Kidney tubule cell (primary cell): ENCODE results near the gene KRT40.

Experiments used
- DNase-seq: peaks from one replicate; pipeline ENCODE4 v3.0.0-alpha.2; 2018; ENCODE audit warnings: low spot score

The KRT40 gene

DNA sequence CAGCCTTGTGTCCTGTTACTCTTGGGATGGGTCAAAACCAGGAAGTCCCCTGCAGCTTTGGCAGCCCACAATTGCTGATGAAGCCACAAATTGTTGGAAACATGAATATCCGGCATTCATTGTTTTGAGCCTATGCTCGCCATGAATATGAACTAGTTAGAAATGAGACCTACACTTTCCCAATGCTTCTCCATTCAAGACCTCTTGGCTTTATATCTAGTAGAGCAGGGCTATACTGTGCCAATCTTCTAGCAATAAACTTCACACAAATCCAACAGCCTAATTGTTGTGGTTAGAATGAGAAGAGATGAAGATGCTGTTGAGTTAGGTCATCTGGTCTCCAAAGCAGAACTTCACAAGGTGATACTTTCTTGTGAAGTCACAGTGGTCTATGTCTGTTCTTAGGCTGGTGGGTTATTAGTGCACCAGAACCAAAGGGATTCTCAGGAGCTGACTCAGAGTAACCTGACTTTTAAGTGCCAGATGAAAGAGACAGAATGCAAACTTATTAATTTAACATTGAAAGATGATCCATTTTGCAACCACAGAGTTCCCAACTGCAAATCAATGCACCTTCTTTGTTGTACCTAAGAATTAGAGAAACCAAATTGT, 33.0 kb downstream of the KRT40 start:
- peak; percentile 76 for DNase-seq

DNA sequence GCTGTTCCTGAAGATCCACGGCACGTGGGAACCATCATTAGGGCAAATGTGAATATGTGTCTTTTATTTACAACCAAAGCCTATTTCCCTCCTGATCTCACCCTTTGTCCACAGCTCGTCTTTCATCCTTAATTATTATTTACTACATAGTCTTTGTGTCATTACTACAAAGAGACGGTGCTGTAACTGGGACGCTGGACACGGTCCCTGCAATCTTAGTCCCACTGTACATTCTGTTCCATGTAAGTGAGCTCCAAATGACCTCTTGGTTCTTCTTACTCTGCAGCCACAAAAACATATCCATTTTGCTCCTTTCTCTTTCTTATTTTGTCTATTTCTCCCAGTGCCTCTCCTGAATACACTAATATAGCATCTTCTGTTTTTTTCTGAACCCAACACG, 34.0 kb downstream of the KRT40 start:
- no peak for DNase-seq

DNA sequence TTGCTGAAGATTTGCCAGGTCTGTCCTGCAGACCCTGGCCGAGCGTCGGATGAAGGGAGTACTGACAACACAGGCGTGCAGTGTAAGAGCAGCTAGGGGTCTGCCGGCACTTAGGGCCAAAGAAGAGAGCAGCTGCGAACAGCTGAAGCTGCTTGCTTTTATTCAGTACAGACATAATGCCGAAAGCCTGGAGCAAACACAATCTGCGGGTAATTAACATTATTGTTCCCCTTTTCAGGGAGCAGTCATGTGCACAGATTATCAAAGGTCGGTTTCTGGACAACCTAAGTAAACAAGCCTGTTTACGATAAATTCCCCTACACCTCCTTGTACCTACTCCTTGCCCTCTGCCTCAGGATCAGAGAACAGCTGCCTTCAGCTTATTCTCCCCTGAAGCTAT, 34.7 kb downstream of the KRT40 start:
- no peak for DNase-seq

DNA sequence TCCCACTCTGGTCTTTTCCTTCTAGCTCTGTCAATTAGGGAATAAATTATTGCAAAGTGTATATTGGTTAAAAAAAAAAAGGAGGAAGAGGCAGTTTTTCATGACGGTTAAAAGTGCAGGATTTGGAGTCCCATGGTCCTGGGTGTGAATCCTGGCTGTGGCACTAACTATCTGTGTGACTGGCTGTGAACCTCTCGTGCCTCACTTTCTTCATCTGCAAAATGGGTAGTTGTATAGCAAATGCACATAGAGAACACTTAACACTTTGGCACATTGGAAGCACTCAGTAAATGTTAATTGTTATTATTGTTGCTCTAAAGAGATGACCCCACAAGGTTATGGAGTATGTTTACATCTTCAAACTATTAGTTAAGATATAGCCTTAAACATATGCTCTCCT, 36.2 kb downstream of the KRT40 start:
- DNase-seq, result no peak

DNA sequence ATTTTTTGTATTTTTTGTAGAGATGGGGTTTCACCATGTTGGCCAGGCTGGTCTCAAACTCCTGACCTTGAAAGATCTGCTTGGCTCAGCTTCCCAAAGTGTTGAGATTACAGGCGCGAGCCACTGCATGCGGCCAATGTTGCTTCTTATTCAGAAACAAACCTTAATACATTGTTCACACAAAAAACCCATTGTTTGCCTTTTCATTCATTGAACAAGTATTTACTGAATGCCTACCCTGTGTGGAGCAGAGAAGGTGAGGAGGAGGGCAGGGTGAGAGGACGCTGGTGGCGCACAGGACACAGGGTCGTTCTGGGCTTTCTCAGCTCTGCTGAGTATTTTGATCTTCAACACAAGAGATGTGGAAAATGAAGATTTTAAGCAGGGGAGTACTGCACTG, 38.7 kb downstream of the KRT40 start:
- no peak for DNase-seq

DNA sequence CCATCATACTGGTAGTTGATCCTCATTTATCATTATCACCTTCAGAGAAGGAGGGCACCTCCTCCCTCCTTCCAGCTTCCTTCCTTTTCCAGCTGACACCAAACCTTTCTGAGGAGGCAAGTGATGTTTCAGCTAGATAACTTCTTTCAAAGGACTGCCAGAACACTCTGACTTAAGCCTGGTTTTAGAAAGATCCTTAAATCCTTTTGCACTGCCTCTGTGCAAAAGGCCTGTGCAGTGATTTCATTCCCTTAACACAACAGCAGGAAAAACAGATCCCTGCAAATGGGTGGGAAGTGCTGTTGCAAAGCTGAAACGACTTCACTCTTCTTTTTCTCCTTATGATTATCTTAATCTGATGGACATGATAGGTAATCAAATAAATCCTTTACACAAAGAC, 39.6 kb downstream of the KRT40 start:
- DNase-seq, result no peak

DNA sequence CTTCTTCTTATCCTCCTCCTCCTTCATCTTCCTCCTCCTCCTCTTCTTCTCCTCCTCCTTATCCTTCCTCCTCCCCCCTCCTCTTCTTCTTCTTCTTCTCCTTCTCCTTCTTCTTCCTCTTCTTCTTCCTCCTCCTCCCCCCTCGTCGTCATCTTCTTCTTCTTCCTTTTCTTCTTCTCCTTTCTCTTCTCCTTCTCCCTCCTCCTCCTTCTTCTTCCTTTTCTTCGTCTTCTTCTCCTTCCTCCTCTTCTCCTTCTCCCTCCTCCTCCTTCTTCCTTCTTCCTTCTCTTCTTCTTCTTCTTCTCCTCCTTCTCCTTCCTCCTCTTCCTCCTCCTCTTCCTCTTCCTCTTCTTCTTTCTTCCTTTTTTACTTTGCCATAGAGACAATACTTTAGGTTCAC, 41.6 kb downstream of the KRT40 start:
- no peak for DNase-seq

DNA sequence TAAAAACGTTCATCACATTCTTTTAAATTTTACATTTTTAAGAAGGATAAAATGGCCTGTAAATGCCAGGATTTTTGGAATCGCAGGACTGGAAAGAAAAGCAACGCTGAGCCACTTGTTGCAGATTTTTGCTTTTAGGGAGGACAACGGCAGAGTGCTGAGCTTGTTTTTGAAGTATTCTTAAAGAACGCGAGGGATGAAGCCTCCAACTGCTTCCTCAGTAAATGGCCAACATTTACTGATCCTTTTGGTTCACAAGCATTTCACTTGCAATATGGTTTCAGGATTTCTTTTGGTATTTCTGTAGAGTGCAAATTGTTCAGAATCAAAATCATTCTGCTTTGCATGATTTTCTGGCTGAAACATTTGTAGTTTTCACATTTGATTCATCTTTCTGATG, 43.9 kb downstream of the KRT40 start:
- no peak for DNase-seq

DNA sequence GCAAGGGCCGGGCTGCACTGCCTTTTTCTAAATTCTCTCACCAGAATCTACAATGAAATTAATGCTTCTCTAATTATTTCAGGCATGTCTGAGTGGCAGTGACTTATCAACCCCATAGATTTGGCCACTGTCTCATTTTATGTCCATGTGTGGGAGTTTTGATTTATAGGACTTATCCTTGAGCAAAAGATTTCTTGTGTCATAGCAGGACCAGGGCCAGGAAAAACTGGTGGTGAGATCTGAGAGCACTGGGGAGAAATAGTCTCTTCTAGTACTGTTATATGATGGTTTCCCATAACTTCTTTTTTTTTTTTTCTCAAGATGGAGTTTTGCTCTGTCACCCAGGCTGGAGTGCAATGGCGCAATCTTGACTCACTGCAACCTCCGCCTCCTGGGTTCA, 45.1 kb downstream of the KRT40 start:
- DNase-seq, result no peak

DNA sequence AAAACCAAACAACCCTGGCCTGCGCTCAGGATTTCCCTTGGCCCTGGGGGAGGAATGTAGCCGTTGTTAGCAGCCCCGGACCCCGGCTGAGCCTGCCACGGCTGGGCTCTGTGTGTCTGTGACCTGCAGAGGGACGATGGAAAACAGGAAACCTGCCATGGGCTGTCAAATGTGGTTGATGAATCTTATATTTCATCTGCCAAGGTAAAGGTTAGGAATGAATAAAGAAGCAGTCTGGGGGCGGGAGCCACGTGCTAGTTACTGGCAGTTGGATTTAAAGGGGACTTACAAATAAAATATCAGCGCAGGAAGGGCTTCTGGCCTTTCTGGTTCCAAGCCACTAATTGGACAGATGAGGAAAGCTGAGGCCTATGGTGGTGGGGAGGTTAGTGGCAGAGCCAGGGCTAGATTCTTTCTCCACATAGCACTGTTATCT, 46.7 kb downstream of the KRT40 start, which contains the start of gene KRT23:
TSS of gene KRT23 (minus strand) at position 263 of the 436 bp plus-strand sequence. CDS start 1,043 bp downstream, outside the sequence.
- DNase-seq, result peak; percentile 61

DNA sequence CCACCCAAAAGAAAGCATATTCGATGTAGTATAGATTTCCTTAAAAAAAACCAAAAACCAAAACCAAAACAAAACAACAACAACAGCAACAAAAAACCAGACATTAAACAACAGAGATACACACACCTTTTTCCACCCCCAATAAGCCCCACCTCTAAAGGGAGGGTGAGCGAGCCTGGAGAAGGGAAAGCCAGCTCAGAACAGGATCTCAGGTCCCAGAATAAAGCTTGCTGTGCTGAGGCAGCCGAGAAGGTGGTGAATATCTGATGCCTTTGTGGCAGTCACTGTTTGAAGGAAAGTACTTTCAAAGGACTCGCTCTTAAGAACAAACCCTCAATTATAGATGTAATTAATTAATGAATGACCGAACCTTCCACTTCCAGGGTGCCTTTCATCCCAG, 47.1 kb downstream of the KRT40 start:
- peak; percentile 50 for DNase-seq

DNA sequence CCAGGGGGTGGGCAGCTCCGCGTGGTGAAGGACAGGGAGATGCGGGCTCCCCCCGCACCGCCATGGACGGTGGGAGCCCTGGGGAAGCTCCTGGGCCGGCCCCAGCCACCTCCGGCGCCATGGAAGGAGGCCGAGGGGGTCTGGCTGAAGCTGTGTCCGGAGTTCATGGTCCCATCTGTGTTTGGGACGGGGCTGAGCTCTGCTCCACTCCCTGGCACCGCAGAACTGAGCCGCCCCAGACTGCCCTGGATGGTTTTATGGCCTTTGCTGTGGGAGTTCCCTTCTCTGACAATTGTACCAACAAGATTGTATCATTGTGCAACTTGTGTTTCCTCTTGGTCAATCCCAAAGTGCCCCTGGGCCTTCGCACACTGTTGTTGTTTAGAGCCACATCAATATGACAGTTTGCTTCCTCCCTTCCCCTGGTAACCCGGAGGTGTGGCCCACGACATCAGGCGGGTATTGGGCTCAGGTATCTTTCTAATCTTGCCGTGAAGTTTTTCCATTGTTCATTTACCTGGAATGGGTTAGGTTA, 47.6 kb downstream of the KRT40 start:
- DNase-seq, result peak; percentile 29

DNA sequence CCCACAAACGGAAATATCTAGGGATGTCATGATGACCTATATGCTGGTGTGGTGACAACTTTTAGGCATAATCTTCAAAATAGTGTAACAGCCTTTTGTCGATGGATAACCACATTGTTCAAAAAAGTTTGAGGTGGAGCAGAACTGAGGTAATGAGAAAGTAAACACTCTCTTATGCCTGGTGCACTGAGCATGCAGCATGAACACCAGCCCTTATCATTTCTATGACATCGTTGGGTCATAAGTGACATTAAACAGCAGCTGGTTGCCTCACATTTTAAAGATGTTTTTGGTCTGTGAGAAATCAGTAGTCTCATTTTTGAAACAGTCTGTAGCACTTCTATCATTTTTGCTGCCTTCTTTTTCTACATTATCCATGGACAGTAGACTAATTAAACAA, 48.5 kb downstream of the KRT40 start:
- peak; percentile 39 for DNase-seq

DNA sequence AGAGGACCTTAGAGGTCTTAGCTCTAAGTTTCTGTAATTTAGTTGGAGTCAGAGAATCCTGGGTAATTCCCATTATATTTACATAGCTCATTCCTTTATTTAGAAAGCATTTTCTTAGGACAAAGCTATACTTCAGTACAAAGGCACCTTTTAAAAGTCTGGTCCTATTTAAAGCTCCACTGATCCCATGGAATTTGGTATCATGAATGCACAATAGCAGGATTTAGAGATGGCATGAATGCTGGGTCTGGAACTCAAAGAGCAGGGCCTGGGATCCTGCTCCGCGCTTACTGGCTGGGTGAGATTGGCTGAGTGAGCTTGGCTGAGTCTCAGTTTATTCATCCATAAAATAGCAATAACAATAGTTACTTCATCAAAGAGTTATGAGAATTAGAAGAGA, 51.5 kb downstream of the KRT40 start:
- peak; percentile 97 for DNase-seq

DNA sequence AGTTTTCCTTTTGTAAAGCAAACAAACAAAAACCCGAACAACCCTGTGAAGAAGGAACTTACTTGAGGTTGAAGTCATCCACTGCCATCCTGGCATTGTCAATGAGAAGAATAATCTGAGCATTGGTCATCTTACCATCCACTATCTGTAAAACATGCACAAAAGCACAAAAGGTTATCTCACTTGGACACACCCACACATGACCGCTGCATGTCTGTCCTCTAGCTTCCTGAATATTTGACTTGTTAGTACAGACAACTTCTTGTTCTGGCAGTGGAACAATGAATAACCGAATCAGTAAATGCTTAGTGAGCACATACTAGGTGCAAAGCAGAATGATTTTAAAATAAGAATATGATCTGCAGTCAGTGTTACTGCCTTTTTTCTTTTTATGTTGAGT, 52.8 kb downstream of the KRT40 start:
- DNase-seq, result peak; percentile 84
